WTC11 (cell line): ENCODE measurements around the gene OR52I1. TPM values are rescaled to one million over a fixed set of nuclear protein-coding genes. Genes with fewer than 3 reads are reported as not detected.

Experiments
- ATAC-seq: fragments of 200-7000 bp; cut with Tn5 transposase; 2 replicates; pipeline ENCODE4 v1.10.0; 2021; ENCODE audit warnings: mild to moderate bottlenecking, moderate library complexity
- CTCF ChIA-PET: fragments of 300-600 bp; sonication (Branson Sonifier 250); formaldehyde crosslinking; loops from one replicate; lab custom pipeline; 2021; ENCODE audit warnings: antibody characterized with exemption; lab: Charles Lee
- POLR2A ChIA-PET: fragments of 350-600 bp; sonication (Branson Sonifier 250); formaldehyde crosslinking; loops from one replicate; lab custom pipeline; 2021; ENCODE audit warnings: antibody characterized with exemption; lab: Charles Lee
- DNase-seq: peaks from one replicate; pipeline ENCODE4 v3.0.0; 2021; ENCODE audit warnings: low spot score
- H3K27ac Mint-ChIP-seq: 2 replicates; pipeline ENCODE4 v1.8.0; 2021; ENCODE audit warnings: mixed read lengths
- H3K27me3 Mint-ChIP-seq: 2 replicates; pipeline ENCODE4 v1.8.0; 2021; ENCODE audit warnings: low read depth, mild to moderate bottlenecking, moderate library complexity, mixed read lengths
- H3K36me3 Mint-ChIP-seq: 2 replicates; pipeline ENCODE4 v1.8.0; 2021; ENCODE audit warnings: mixed read lengths
- H3K4me1 Mint-ChIP-seq: 2 replicates; pipeline ENCODE4 v1.8.0; 2022; ENCODE audit warnings: mixed read lengths
- H3K4me3 Mint-ChIP-seq: 2 replicates; pipeline ENCODE4 v1.8.0; 2021; ENCODE audit warnings: mild to moderate bottlenecking, moderate library complexity, mixed read lengths
- H3K9me3 Mint-ChIP-seq: 2 replicates; pipeline ENCODE4 v1.8.0; 2021; ENCODE audit warnings: mixed read lengths
- ATF1 ChIP-seq: sonication (generic); formaldehyde crosslinking; IDR thresholded peaks from 2 replicates; pipeline ENCODE4 v1.8.1; 2023; ENCODE audit warnings: mild to moderate bottlenecking, moderate library complexity, missing genetic modification reagents
- ERG ChIP-seq: fragments of 250-450 bp; sonication (Bioruptor Pico); IDR thresholded peaks from 2 replicates; pipeline ENCODE4 v1.8.0; 2021; ENCODE audit warnings: mild to moderate bottlenecking
- FOXP1 ChIP-seq: sonication (generic); formaldehyde crosslinking; IDR thresholded peaks from 2 replicates; pipeline ENCODE4 v1.8.0; 2022; ENCODE audit warnings: missing genetic modification reagents, mild to moderate bottlenecking, moderate library complexity, borderline replicate concordance
- GRHL2 ChIP-seq: fragments of 250-450 bp; sonication (Bioruptor Pico); IDR thresholded peaks from 2 replicates; pipeline ENCODE4 v1.8.0; 2022; ENCODE audit warnings: mild to moderate bottlenecking, moderate library complexity; ENCODE audit not compliant: insufficient replicate concordance, severe bottlenecking
- HMGA2 ChIP-seq: fragments of 250-450 bp; sonication (Bioruptor Pico); IDR thresholded peaks from 2 replicates; pipeline ENCODE4 v1.4.0; 2021; ENCODE audit warnings: mild to moderate bottlenecking, moderate library complexity
- MAX ChIP-seq: sonication (generic); formaldehyde crosslinking; IDR thresholded peaks from 2 replicates; pipeline ENCODE4 v1.8.0; 2022; ENCODE audit warnings: mild to moderate bottlenecking, missing genetic modification reagents
- MLX ChIP-seq: sonication (generic); formaldehyde crosslinking; IDR thresholded peaks from 2 replicates; pipeline ENCODE4 v1.8.1; 2023; ENCODE audit warnings: mild to moderate bottlenecking, missing genetic modification reagents, moderate library complexity
- NR3C1 ChIP-seq: sonication (generic); formaldehyde crosslinking; conservative IDR thresholded peaks from 2 replicates; pipeline ENCODE4 v1.8.1; 2023; ENCODE audit warnings: low read depth, mild to moderate bottlenecking, missing genetic modification reagents
- OVOL2 ChIP-seq: fragments of 250-450 bp; sonication (Bioruptor Pico); IDR thresholded peaks from 2 replicates; pipeline ENCODE4 v1.9.0; 2021; ENCODE audit warnings: mild to moderate bottlenecking, borderline replicate concordance
- RORB ChIP-seq: fragments of 250-450 bp; sonication (Bioruptor Pico); IDR thresholded peaks from 2 replicates; pipeline ENCODE4 v1.9.0; 2021; ENCODE audit warnings: mild to moderate bottlenecking
- SMAD3 ChIP-seq: sonication (generic); formaldehyde crosslinking; IDR thresholded peaks from 2 replicates; pipeline ENCODE4 v1.8.0; 2022; ENCODE audit warnings: missing genetic modification reagents, mild to moderate bottlenecking, borderline replicate concordance
- ZBTB21 ChIP-seq: sonication (generic); formaldehyde crosslinking; IDR thresholded peaks from 2 replicates; pipeline ENCODE4 v1.8.1; 2023; ENCODE audit warnings: mild to moderate bottlenecking, missing genetic modification reagents, borderline replicate concordance
- ZNF138 ChIP-seq: sonication (generic); formaldehyde crosslinking; conservative IDR thresholded peaks from 2 replicates; pipeline ENCODE4 v1.8.1; 2022; ENCODE audit warnings: mild to moderate bottlenecking, moderate library complexity, missing genetic modification reagents
- ZNF423 ChIP-seq: fragments of 250-450 bp; sonication (Bioruptor Pico); IDR thresholded peaks from 2 replicates; pipeline ENCODE4 v2.1.2; 2022; ENCODE audit warnings: mild to moderate bottlenecking, moderate library complexity
- ZNF425 ChIP-seq: fragments of 250-450 bp; sonication (Bioruptor Pico); conservative IDR thresholded peaks from 2 replicates; pipeline ENCODE4 v1.9.0; 2021; ENCODE audit warnings: mild to moderate bottlenecking
- ZSCAN18 ChIP-seq: fragments of 250-450 bp; sonication (Bioruptor Pico); IDR thresholded peaks from 2 replicates; pipeline ENCODE4 v2.1.2; 2022; ENCODE audit warnings: mild to moderate bottlenecking, moderate library complexity
- total RNA-seq: library from RNA; stranded (reverse); gene quantifications from 3 replicates; pipeline ENCODE4 v1.2.3, GENCODE V29; 2021
- TF ChIP-seq, protein P1 (sequence below): fragments of 200-600 bp; IDR thresholded peaks from 2 replicates; pipeline ENCODE4 v1.8.0; 2022; ENCODE audit warnings: antibody characterized with exemption
- TF ChIP-seq, protein P2 (sequence below): sonication (generic); formaldehyde crosslinking; conservative IDR thresholded peaks from 2 replicates; pipeline ENCODE4 v1.8.1; 2023; ENCODE audit warnings: mild to moderate bottlenecking, low read depth, missing genetic modification reagents, moderate library complexity
- TF ChIP-seq, protein P3 (sequence below): sonication (generic); formaldehyde crosslinking; IDR thresholded peaks from 2 replicates; pipeline ENCODE4 v1.8.1; 2023; ENCODE audit warnings: mild to moderate bottlenecking, moderate library complexity, missing genetic modification reagents

Gene OR52I1
- total RNA-seq, 1 experiment from 2014 or later, result not detected

DNA sequence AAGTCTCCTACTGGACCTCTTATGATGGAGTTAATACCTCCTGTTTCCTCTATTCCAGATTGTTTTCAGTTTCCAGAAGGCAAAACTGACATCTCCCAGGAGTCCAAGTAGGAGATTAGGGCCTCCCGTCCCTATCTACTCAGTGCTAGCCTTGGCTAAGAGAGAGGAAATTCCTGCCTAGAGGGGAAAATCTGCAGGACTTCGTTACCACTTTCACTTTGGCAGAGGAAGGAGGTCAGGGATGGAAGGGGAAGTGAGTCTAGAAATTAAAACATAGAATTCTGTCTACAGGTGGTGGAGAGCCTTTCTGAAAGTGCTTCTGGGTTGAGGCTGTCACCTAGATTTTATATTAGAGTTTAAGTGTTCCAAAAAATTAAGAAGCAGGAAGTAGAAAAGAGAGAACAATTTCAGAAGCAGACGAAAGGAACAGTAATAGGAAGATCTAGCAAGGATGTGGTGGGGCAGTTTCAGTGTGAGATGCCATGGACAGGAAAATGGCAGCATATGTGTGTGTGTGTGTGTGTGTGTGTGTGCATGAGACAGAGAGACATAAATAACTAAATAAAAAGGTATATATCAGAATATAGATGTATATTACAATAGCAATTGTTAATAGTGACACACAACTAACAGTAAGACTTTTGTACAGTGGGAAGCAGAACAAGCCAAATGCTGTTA lies 16.6 kb downstream of the OR52I1 start:
- peaks cover 22% of the 10 kb centered on the region for H3K27me3 Mint-ChIP-seq
- TF ChIP-seq ZNF138 (no peak), ZNF425 (CRISPR knock-in tag) (no peak), ZSCAN18 (no peak), ZNF423 (CRISPR knock-in tag) (no peak)
- TF ChIP-seq, protein P1, sequence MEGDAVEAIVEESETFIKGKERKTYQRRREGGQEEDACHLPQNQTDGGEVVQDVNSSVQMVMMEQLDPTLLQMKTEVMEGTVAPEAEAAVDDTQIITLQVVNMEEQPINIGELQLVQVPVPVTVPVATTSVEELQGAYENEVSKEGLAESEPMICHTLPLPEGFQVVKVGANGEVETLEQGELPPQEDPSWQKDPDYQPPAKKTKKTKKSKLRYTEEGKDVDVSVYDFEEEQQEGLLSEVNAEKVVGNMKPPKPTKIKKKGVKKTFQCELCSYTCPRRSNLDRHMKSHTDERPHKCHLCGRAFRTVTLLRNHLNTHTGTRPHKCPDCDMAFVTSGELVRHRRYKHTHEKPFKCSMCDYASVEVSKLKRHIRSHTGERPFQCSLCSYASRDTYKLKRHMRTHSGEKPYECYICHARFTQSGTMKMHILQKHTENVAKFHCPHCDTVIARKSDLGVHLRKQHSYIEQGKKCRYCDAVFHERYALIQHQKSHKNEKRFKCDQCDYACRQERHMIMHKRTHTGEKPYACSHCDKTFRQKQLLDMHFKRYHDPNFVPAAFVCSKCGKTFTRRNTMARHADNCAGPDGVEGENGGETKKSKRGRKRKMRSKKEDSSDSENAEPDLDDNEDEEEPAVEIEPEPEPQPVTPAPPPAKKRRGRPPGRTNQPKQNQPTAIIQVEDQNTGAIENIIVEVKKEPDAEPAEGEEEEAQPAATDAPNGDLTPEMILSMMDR, result no peak
- TF ChIP-seq, protein P2, sequence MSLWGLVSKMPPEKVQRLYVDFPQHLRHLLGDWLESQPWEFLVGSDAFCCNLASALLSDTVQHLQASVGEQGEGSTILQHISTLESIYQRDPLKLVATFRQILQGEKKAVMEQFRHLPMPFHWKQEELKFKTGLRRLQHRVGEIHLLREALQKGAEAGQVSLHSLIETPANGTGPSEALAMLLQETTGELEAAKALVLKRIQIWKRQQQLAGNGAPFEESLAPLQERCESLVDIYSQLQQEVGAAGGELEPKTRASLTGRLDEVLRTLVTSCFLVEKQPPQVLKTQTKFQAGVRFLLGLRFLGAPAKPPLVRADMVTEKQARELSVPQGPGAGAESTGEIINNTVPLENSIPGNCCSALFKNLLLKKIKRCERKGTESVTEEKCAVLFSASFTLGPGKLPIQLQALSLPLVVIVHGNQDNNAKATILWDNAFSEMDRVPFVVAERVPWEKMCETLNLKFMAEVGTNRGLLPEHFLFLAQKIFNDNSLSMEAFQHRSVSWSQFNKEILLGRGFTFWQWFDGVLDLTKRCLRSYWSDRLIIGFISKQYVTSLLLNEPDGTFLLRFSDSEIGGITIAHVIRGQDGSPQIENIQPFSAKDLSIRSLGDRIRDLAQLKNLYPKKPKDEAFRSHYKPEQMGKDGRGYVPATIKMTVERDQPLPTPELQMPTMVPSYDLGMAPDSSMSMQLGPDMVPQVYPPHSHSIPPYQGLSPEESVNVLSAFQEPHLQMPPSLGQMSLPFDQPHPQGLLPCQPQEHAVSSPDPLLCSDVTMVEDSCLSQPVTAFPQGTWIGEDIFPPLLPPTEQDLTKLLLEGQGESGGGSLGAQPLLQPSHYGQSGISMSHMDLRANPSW, result no peak
- TF ChIP-seq, protein P3, sequence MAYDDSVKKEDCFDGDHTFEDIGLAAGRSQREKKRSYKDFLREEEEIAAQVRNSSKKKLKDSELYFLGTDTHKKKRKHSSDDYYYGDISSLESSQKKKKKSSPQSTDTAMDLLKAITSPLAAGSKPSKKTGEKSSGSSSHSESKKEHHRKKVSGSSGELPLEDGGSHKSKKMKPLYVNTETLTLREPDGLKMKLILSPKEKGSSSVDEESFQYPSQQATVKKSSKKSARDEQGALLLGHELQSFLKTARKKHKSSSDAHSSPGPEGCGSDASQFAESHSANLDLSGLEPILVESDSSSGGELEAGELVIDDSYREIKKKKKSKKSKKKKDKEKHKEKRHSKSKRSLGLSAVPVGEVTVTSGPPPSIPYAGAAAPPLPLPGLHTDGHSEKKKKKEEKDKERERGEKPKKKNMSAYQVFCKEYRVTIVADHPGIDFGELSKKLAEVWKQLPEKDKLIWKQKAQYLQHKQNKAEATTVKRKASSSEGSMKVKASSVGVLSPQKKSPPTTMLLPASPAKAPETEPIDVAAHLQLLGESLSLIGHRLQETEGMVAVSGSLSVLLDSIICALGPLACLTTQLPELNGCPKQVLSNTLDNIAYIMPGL (CRISPR knock-in tag), result no peak
- ATAC-seq (no peak), DNase-seq (no peak)
- peaks cover 9% of the 10 kb centered on the region for H3K9me3 Mint-ChIP-seq
- ChIA-PET POLR2A (no interaction called here), CTCF (no interaction called here)
- H3K27ac Mint-ChIP-seq, result no peak overlapping the region
- H3K4me3 Mint-ChIP-seq, result no peak overlapping the region
- no peaks in the 10 kb centered on the region for H3K36me3 Mint-ChIP-seq
- H3K4me1 Mint-ChIP-seq, result peaks cover 9% of the 10 kb centered on the region

- H3K36me3 Mint-ChIP-seq, result no peaks in the 10 kb centered on the region
- ATAC-seq, result no peak
- H3K27ac Mint-ChIP-seq, result no peak overlapping the region
- DNase-seq, result no peak
- POLR2A ChIA-PET, result no interaction called here
- H3K4me1 Mint-ChIP-seq, result peaks cover 7% of the 10 kb centered on the region
- no peak overlapping the region for H3K4me3 Mint-ChIP-seq
- H3K27me3 Mint-ChIP-seq, result peaks cover 22% of the 10 kb centered on the region
- peaks cover 13% of the 10 kb centered on the region for H3K9me3 Mint-ChIP-seq
- CTCF ChIA-PET, result interaction anchor here (0.7 kb wide), 1 partner anchor 25 kb away, joined by 4 read pairs; no protein-coding TSS in a partner anchor
- no peak for TF ChIP-seq MLX
- TF ChIP-seq ZNF423 (CRISPR knock-in tag), result no peak
- TF ChIP-seq MAX (CRISPR knock-in tag), result no peak
- no peak for TF ChIP-seq FOXP1 (CRISPR knock-in tag)
- no peak for TF ChIP-seq SMAD3
- TF ChIP-seq ERG (CRISPR knock-in tag), result no peak
- TF ChIP-seq GRHL2, result no peak
- no peak for TF ChIP-seq OVOL2 (CRISPR knock-in tag)
- no peak for TF ChIP-seq ZBTB21 (CRISPR knock-in tag)
- TF ChIP-seq NR3C1 (CRISPR knock-in tag), result no peak
- TF ChIP-seq ATF1, result no peak
- TF ChIP-seq HMGA2, result no peak
- TF ChIP-seq RORB (CRISPR knock-in tag), result no peak
These were observed 18.1 kb downstream of the OR52I1 start for GRCh38 chr11:4611986-4612385.
